Fibroblast of peridontal ligament (primary cell): ENCODE data around the gene CYP2C9.

Experiments used
- DNase-seq: peaks from one replicate; pipeline ENCODE4 v3.0.0-alpha.2; 2010; ENCODE audit errors: extremely low read depth

CYP2C9 gene

DNA sequence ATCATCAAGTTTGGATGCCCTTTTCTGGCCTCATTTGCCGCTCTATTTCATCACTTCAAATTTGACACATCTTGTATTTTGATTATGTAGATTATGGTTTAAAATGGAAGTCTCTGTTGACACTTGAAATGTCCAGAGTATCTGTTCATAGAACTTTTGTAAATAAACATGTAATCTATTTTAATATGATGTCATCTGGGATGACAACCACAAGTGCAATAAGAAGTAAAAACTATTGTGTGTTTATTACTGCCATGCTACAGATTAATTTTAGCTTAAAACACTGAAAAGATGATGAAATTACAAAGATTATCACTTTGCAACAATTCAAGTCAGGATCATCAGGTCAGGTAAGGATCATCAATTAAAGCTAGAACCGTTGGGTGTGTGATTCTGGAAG is 100.8 kb downstream of the CYP2C9 start:
- DNase-seq, result no peak
